Neural cell (in vitro differentiated cells): ENCODE data around the gene PHB1.

Source experiments
- CTCF ChIP-seq: fragments of 450-650 bp; IDR thresholded peaks from 2 replicates; pipeline ENCODE4 v1.5.1; 2014; ENCODE audit warnings: antibody characterized with exemption, mild to moderate bottlenecking, moderate library complexity; ENCODE audit not compliant: poor library complexity, severe bottlenecking
- RAD21 ChIP-seq: fragments of 450-650 bp; conservative IDR thresholded peaks from 2 replicates; pipeline ENCODE4 v1.6.1; 2014; ENCODE audit warnings: antibody characterized with exemption, mild to moderate bottlenecking, moderate library complexity
- REST ChIP-seq: IDR thresholded peaks from 2 replicates; pipeline ENCODE4 v1.6.1; 2012; ENCODE audit warnings: borderline replicate concordance

- no peak for TF ChIP-seq CTCF
- no peak for TF ChIP-seq RAD21
- TF ChIP-seq REST, result no peak
Measured at GRCh38 chr17:49370971-49371834, 43.5 kb downstream of the PHB1 start.
